HG02623 (cell line): ENCODE measurements around the gene POLR3E.
"Not testable (repeated sequence)": the region's sequence is repeated elsewhere in the genome, so short reads cannot be mapped to it uniquely, and the experiment has no call there.

Source experiments
- ATAC-seq: cut with Tn5 transposase; IDR thresholded peaks from one replicate; pipeline ENCODE4 v1.9.1; 2021; ENCODE audit warnings: moderate library complexity; ENCODE audit not compliant: unreplicated experiment

Gene POLR3E

GRCh38 chr16:22358000-22358399 is 60.8 kb downstream of the POLR3E start:
- ATAC-seq = no peak

- no peak for ATAC-seq
Observed at GRCh38 chr16:22359679-22360078, 62.5 kb downstream of the POLR3E start.

- ATAC-seq = no peak
Observed at GRCh38 chr16:22360963-22361659, 63.9 kb downstream of the POLR3E start.

GRCh38 chr16:22364241-22364640 is 67.0 kb downstream of the POLR3E start:
- ATAC-seq = no peak

- ATAC-seq = no peak
Observed at GRCh38 chr16:22366371-22366770, 69.2 kb downstream of the POLR3E start.

- ATAC-seq = no peak
Observed at GRCh38 chr16:22366889-22367288, 69.7 kb downstream of the POLR3E start.

GRCh38 chr16:22368200-22368826 is 71.1 kb downstream of the POLR3E start:
- ATAC-seq = not testable (repeated sequence)

- no peak for ATAC-seq
Observed at GRCh38 chr16:22369221-22369811, 72.1 kb downstream of the POLR3E start.

- no peak for ATAC-seq
Observed at GRCh38 chr16:22370038-22370820, 73.0 kb downstream of the POLR3E start.

GRCh38 chr16:22372882-22373661 is 75.9 kb downstream of the POLR3E start:
- no peak for ATAC-seq

- ATAC-seq = peak; percentile 19
Observed at GRCh38 chr16:22373662-22374310, 76.6 kb downstream of the POLR3E start.

GRCh38 chr16:22374311-22375116 is 77.3 kb downstream of the POLR3E start, which contains the start of gene CDR2:
TSS of gene CDR2 (minus strand) at chr16:22374619. CDS start at chr16:22374309, 310 bp downstream.
- ATAC-seq = peak; percentile 88

- ATAC-seq = no peak
Observed at GRCh38 chr16:22375117-22375962, 78.1 kb downstream of the POLR3E start.

GRCh38 chr16:22375963-22376640 is 78.9 kb downstream of the POLR3E start:
- ATAC-seq = no peak

GRCh38 chr16:22379656-22380055 is 82.4 kb downstream of the POLR3E start:
- ATAC-seq = no peak

- no peak for ATAC-seq
Observed at GRCh38 chr16:22380529-22380928, 83.3 kb downstream of the POLR3E start.

GRCh38 chr16:22381392-22381791 is 84.2 kb downstream of the POLR3E start:
- ATAC-seq = no peak

- no peak for ATAC-seq
Observed at GRCh38 chr16:22383827-22384226, 86.6 kb downstream of the POLR3E start.
